ENCODE results near the gene ESR1.
"Not testable (repeated sequence)": the region's sequence is repeated elsewhere in the genome, so short reads cannot be mapped to it uniquely, and the experiment has no call there.

Gene ESR1

GRCh38 chr6:151917531-151918329 is 110.2 kb downstream of the ESR1 start:
- Histone ChIP-seq H3K27me3 (ENCODE audit: low read depth) (no peaks in the 10 kb centered on the region), H3K4me1 (no peaks in the 10 kb centered on the region), H3K9me3 (no peaks in the 10 kb centered on the region), H3K36me3 (replicated peaks) (no peaks in the 10 kb centered on the region), H3K4me3 (no peak overlapping the region)
- DNase-seq (ENCODE audit: low spot score in 2 of 2): no peak
- in situ Hi-C loops (cut with MboI; ENCODE audit: low sequenced_read_pairs): no loop called here

- Histone ChIP-seq H3K4me3 (no peak overlapping the region), H3K27me3 (ENCODE audit: low read depth) (no peaks in the 10 kb centered on the region), H3K4me1 (no peaks in the 10 kb centered on the region), H3K9me3 (no peaks in the 10 kb centered on the region), H3K36me3 (replicated peaks) (no peaks in the 10 kb centered on the region)
- DNase-seq (ENCODE audit: low spot score in 2 of 2): no peak
- in situ Hi-C loops (cut with MboI; ENCODE audit: low sequenced_read_pairs): no loop called here
Measured at GRCh38 chr6:151940307-151940706, 132.8 kb downstream of the ESR1 start.

GRCh38 chr6:151948002-151948743 is 140.7 kb downstream of the ESR1 start:
- H3K36me3 ChIP-seq (replicated peaks): no peaks in the 10 kb centered on the region
- DNase-seq (ENCODE audit: low spot score in 2 of 2): no peak
- in situ Hi-C loops (cut with MboI; ENCODE audit: low sequenced_read_pairs): no loop called here

GRCh38 chr6:151958332-151958731 is 150.8 kb downstream of the ESR1 start:
- Histone ChIP-seq H3K4me3 (no peak overlapping the region), H3K9me3 (no peaks in the 10 kb centered on the region), H3K36me3 (replicated peaks) (no peaks in the 10 kb centered on the region; the same call in 1 of the 2 replicates), H3K4me1 (no peaks in the 10 kb centered on the region), H3K27me3 (ENCODE audit: low read depth) (no peaks in the 10 kb centered on the region)
- DNase-seq (ENCODE audit: low spot score in 2 of 2): no peak
- in situ Hi-C loops (cut with MboI; ENCODE audit: low sequenced_read_pairs): no loop called here

More at GRCh38 chr6:151948002-151948743, 140.7 kb downstream of the ESR1 start:
- no peak overlapping the region for H3K4me3 ChIP-seq
- H3K4me1 ChIP-seq: no peaks in the 10 kb centered on the region
- H3K9me3 ChIP-seq: no peaks in the 10 kb centered on the region
- H3K27me3 ChIP-seq (ENCODE audit: low read depth): no peaks in the 10 kb centered on the region

- in situ Hi-C loops (cut with MboI; ENCODE audit: low sequenced_read_pairs): no loop called here
- no peaks in the 10 kb centered on the region for H3K9me3 ChIP-seq
Measured at GRCh38 chr6:151959086-151959485, 151.6 kb downstream of the ESR1 start.

GRCh38 chr6:151961809-151962208 is 154.3 kb downstream of the ESR1 start:
- in situ Hi-C loops (cut with MboI; ENCODE audit: low sequenced_read_pairs): no loop called here
- Histone ChIP-seq H3K4me3 (no peak overlapping the region), H3K36me3 (replicated peaks) (no peaks in the 10 kb centered on the region), H3K4me1 (no peaks in the 10 kb centered on the region), H3K27me3 (ENCODE audit: low read depth) (no peaks in the 10 kb centered on the region), H3K9me3 (no peaks in the 10 kb centered on the region)
- no peak for DNase-seq (ENCODE audit: low spot score in 2 of 2)

More at GRCh38 chr6:151959086-151959485, 151.6 kb downstream of the ESR1 start:
- H3K4me3 ChIP-seq: no peak overlapping the region
- DNase-seq (ENCODE audit: low spot score in 2 of 2): no peak
- no peaks in the 10 kb centered on the region for H3K27me3 ChIP-seq (ENCODE audit: low read depth)
- no peaks in the 10 kb centered on the region for H3K4me1 ChIP-seq
- no peaks in the 10 kb centered on the region; the same call in 1 of the 2 replicates for H3K36me3 ChIP-seq (replicated peaks)

- H3K4me3 ChIP-seq: no peak overlapping the region
- no peak for DNase-seq (ENCODE audit: low spot score in 2 of 2)
- H3K27me3 ChIP-seq (ENCODE audit: low read depth): no peaks in the 10 kb centered on the region
- no peaks in the 10 kb centered on the region for H3K4me1 ChIP-seq
- no peaks in the 10 kb centered on the region for H3K36me3 ChIP-seq (replicated peaks)
- in situ Hi-C loops (cut with MboI; ENCODE audit: low sequenced_read_pairs): no loop called here
- no peaks in the 10 kb centered on the region for H3K9me3 ChIP-seq
Measured at GRCh38 chr6:151962246-151962846, 154.9 kb downstream of the ESR1 start.

GRCh38 chr6:151963001-151963400 is 155.5 kb downstream of the ESR1 start:
- H3K27me3 ChIP-seq (ENCODE audit: low read depth): no peaks in the 10 kb centered on the region
- in situ Hi-C loops (cut with MboI; ENCODE audit: low sequenced_read_pairs): no loop called here
- H3K36me3 ChIP-seq (replicated peaks): no peaks in the 10 kb centered on the region
- DNase-seq (ENCODE audit: low spot score in 2 of 2): no peak
- no peaks in the 10 kb centered on the region for H3K9me3 ChIP-seq
- no peaks in the 10 kb centered on the region for H3K4me1 ChIP-seq
- no peak overlapping the region for H3K4me3 ChIP-seq

- H3K4me3 ChIP-seq; H3K9me3 ChIP-seq; DNase-seq (ENCODE audit: low spot score in 2 of 2); H3K27me3 ChIP-seq (ENCODE audit: low read depth); in situ Hi-C loops (cut with MboI; ENCODE audit: low sequenced_read_pairs); H3K4me1 ChIP-seq; H3K36me3 ChIP-seq (replicated peaks): not testable (repeated sequence)
Measured at GRCh38 chr6:151964412-151964811, 156.9 kb downstream of the ESR1 start.

- no peaks in the 10 kb centered on the region for H3K9me3 ChIP-seq
- H3K4me1 ChIP-seq: no peaks in the 10 kb centered on the region
- H3K4me3 ChIP-seq: no peak overlapping the region
- in situ Hi-C loops (cut with MboI; ENCODE audit: low sequenced_read_pairs): no loop called here
- no peaks in the 10 kb centered on the region for H3K36me3 ChIP-seq (replicated peaks)
- DNase-seq (ENCODE audit: low spot score in 2 of 2): no peak
- no peaks in the 10 kb centered on the region for H3K27me3 ChIP-seq (ENCODE audit: low read depth)
Measured at GRCh38 chr6:151974061-151974617, 166.7 kb downstream of the ESR1 start.

- H3K4me1 ChIP-seq: no peaks in the 10 kb centered on the region
- no peaks in the 10 kb centered on the region for H3K9me3 ChIP-seq
Measured at GRCh38 chr6:151975795-151976194, 168.3 kb downstream of the ESR1 start.

GRCh38 chr6:151988199-151988598 is 180.7 kb downstream of the ESR1 start:
- DNase-seq (ENCODE audit: low spot score in 2 of 2); in situ Hi-C loops (cut with MboI; ENCODE audit: low sequenced_read_pairs); H3K27me3 ChIP-seq (ENCODE audit: low read depth); H3K4me1 ChIP-seq; H3K36me3 ChIP-seq (replicated peaks); H3K4me3 ChIP-seq; H3K9me3 ChIP-seq: not testable (repeated sequence)

More at GRCh38 chr6:151975795-151976194, 168.3 kb downstream of the ESR1 start:
- DNase-seq (ENCODE audit: low spot score in 2 of 2): no peak
- Histone ChIP-seq H3K36me3 (replicated peaks) (no peaks in the 10 kb centered on the region), H3K27me3 (ENCODE audit: low read depth) (no peaks in the 10 kb centered on the region), H3K4me3 (no peak overlapping the region)
- in situ Hi-C loops (cut with MboI; ENCODE audit: low sequenced_read_pairs): no loop called here

- no peaks in the 10 kb centered on the region for H3K4me1 ChIP-seq
- in situ Hi-C loops (cut with MboI; ENCODE audit: low sequenced_read_pairs): no loop called here
- no peak for DNase-seq (ENCODE audit: low spot score in 2 of 2)
- no peaks in the 10 kb centered on the region for H3K9me3 ChIP-seq
- H3K27me3 ChIP-seq (ENCODE audit: low read depth): no peaks in the 10 kb centered on the region; the same call in 1 of the 2 replicates
- no peaks in the 10 kb centered on the region for H3K36me3 ChIP-seq (replicated peaks)
- no peak overlapping the region for H3K4me3 ChIP-seq
Measured at GRCh38 chr6:151992091-151992490, 184.6 kb downstream of the ESR1 start.

Data from HAP-1 (cell line).